Kidney glomerular epithelial cell (primary cell): ENCODE data around the gene SFXN2.

Source experiments
- DNase-seq: peaks from one replicate; lab custom pipeline; 2025; lab: John Stamatoyannopoulos, UW

Gene SFXN2

DNA sequence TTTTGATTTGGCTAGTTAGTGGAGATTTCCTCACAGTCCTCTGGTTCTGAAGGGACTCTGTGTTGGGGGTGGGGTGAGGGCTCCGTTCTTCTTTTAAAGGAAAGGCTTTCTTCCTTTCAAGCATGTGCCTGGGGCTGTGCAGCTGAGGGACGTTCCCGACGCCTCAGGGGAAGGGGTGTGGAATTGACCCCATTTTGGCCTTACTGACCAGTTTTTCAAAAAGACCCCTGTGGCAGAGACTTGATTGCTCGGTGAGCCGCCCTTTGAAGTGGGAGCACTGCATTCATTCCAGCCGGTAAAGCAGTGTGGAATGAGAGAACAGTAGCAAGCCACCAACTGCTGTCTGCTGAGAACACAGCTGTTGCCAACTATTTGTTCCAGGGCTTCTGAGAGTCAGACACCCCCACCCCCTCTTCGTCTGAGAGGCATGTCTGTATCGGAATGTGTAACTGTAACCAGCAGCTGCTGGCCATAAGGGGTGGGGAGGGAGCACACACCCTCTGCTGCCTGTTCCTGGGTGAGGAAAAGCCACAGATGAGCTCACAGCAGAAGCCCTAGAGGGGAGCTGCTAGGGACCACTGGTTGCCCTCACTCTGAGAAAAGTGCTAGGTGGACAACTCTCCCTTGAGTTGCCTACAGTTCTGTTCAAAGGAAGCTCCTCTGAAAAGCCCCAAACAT is 62.5 kb downstream of the SFXN2 start:
- peak; percentile 90 for DNase-seq

DNA sequence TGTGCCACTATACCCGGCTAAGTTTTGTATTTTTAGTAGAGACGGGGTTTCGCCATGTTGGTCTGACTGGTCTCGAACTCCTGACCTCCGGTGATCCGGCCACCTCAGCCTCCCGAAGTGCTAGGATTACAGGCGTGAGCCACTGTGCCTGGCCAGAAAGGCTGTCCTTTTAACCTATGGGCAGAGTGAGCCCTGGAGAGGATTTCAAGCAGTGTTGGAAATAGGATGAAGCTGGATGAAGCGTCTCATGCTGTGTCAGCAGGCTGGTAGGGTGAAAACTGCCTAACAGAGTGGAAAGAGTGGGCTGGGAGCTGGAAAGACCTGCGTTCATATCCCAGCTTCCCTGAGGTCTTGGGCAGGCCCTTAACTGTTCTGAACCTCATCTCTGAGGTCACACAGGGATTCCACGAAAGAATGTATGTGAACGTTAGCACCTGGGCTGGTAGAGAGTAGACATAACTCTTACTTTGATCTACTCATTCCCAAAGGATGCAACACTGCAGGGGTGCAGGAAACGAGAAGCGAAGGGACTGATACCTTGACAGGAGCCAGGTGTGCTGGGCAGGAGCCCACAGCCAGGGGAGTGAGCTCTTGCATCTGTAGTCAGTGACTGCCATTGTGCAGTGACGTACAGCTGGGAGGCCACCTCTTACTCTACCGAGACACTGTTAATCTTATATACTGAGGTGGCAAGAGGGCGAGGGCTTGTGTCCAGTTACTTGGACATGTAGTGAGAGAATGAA is 63.4 kb downstream of the SFXN2 start:
- no peak for DNase-seq

- DNase-seq = no peak
These were observed 64.3 kb downstream of the SFXN2 start for GRCh38 chr10:102778781-102779180.

DNA sequence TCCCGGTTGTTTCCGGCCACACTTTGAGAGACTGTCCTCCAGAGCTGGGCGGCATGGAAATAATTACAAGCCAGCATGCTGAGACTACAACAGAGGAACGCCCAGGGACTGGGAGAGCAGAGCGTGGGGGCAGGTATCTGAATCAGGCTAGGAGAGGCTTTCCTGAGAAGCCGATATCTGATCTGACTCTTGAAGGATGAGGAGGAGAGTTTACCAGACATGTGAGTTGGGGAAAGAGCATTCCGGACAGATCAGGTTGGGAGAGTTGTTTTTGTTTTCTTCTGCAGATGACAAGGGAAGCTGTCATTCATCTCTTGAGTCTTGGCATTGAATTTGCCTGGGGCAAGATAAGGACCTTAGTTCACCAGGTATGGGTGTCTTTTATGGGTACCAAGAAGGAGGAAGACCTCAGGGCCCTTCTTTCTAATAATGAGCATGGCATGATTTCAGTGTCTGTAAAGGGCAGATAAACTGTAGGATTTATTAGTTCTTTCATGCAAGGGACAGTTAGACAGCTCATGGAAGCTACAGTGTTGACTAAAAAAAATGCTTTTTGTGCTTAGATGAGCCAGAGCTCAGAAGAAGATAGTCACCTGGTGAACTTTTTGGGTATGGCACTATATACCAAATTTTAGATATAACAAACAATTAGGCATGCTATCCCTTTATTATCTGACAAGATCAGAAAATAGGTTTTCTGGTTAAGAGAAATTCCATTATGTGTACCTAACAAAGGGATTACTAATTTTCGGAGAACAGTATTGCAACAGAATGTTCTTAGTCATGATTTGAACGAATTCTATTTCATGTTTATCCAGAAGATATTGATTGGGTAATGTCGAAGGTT is 65.5 kb downstream of the SFXN2 start:
- DNase-seq = no peak

DNA sequence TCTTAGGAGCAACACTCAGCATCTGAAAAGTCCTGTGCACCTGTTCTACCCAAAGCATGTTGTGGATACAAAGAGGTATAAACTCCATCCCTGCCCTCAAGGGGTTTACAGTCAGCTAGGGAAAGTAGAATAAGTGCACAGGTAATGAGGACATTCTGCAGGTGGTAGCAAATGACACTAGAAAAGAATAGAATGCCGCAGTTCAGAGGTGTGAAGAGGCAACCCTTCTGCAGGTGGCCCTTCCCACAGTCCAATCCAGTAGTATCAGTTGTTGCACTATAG is 66.0 kb downstream of the SFXN2 start:
- no peak for DNase-seq

DNA sequence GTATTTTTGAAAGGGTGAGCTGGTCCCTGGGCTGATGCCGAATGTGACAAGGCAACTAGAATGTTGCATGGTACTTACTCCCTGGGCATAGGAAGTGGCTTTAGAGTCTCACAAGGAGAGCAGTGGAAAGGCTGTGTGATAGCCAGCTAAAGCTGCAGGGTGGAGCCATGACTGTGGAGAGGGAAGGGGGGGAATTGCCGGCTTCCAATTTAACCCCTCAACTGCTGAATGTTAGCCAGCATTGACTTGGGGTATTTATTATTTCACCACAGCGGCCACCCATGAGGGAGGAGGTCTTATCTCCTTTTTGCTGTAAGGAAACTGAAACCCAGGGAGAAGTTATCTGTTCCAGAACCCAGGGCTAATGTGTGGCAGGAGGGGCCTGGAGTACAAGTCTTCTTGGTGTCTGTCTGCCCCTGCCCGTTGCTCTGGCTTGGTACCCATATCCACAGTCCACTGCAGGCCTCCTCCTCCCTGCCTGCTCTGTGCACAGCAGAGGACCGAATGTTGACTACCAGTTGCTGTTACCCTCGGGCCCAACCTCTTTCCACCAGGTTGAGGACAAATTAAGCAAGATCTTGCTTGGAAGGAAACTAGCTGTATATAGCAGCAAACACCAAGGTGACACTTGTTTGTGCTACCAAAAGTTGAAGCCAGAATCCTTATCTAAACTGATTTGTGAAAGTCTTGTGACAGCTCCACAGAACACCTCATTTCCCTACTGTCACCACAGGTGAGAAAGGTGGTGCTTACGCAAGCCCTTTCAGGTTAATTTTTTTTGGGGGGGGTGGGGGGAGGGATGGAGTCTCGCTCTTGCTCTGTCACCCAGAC is 66.9 kb downstream of the SFXN2 start:
- DNase-seq = no peak

- peak; percentile 28 for DNase-seq
These were observed 67.6 kb downstream of the SFXN2 start for GRCh38 chr10:102781921-102782557.

DNA sequence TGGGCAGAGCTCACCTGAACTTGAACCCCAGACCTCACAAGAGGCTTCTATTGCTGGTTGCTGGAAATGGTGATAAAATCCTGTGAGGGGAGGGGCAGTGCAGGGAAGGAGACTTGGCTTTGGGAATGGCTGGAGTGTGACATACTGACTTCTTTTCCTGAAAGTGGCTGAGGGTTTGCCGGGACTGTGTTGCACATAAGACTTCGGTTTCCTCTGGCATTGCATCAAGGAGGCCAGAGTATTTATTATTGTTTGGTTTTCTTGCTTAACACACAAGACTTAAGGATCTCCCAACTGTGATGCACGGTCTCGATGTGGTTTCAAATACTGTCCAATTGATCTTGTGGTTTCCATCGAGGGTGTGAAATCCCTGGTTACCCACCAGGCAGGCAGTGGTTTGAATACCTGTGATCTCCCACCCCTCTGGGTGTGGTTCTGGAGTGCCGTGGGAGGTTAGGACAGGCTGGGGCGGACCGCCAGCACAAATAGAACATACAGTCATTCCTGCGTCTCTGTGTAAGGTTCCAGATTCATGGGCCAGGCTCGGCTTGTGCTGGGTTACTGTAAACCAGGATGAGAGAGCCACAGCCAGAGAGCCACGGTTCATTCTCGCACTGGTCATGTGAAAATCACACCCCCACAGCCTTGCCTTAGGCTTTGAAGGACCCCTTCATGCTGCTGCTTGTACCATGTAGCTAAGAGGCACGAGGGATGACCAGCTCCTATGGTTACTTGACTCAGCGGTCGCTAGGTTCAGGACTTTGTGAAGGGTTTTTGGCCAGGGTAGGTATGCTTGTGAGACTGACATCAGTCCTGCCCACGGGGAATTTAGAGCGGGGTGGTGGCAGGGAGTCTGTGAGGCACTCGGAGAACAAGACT is 68.5 kb downstream of the SFXN2 start:
- DNase-seq = peak; percentile 46

- no peak for DNase-seq
These were observed 69.1 kb downstream of the SFXN2 start for GRCh38 chr10:102783568-102783967.

DNA sequence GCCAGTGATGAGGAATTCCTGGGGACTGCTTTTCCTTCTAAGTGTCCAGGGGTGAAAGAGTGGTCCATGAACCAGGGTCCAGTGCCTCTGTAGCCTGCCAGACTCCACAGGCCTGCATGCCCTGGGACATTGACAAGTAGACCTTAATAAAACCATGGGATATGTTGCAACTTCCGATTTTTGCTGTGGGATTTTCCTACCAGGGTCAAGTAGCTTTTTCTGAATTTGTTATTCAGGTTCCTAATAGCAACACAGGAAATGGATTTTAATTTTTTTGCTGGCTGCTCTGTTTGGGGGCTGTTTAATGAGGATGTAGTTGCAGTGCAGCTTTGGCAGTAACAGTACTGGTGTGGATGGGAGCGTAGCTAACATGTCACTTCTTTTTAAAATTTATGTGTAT is 71.4 kb downstream of the SFXN2 start:
- DNase-seq = no peak

GRCh38 chr10:102791754-102792395 is 77.4 kb downstream of the SFXN2 start:
- no peak for DNase-seq
